ENCODE data around the gene GATA2.

The GATA2 gene

GRCh38 chr3:128496019-128496601, 3.1 kb upstream of the GATA2 start:
- 6 to 7% methylated on average over 32 of the region's 32 CpGs for WGBS, 2 experiments

DNA sequence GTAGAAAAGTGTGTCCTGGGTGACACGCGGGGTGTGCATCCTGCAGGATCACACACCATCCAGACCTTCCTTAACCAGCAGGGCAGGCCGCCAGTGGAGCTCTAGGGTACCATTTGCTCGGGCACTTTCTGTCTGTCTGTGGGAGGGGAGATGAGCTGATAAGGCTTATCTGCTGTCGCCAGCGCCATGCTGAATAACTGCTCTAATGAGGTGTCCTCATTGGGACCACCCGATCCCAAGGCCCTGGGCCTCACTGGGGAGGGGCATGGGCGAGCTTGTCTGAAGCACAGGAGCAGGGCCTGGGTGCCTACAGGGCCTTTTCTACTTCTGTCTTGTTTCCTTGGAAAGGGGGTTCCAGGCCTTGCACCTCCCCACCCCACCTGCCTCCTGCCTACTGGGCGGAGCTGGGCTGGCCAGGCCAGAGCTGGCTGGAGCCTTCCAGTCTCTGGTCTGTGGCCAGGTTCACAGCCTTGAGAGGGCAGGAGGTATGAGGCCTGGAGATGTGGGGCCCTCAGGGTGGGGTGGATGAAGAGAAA, 2.5 kb upstream of the GATA2 start:
- no peak overlapping the region for H3K27ac ChIP-seq (ENCODE audit: insufficient read depth, low read depth, low read length, poor library complexity, severe bottlenecking)
- no peak overlapping the region for H3K4me3 ChIP-seq (ENCODE audit: insufficient read depth, low read depth, low read length)

More at GRCh38 chr3:128496019-128496601, 3.1 kb upstream of the GATA2 start:
- H3K9me3 ChIP-seq (ENCODE audit: control insufficient read depth, low read length), result no peaks in the 10 kb centered on the region
- no peaks in the 10 kb centered on the region for H3K36me3 ChIP-seq (ENCODE audit: control insufficient read depth, insufficient read depth, low read length)
- H3K27me3 ChIP-seq (ENCODE audit: control insufficient read depth, insufficient read depth, low read length, poor library complexity, severe bottlenecking), result peaks cover 84% of the 10 kb centered on the region
- peaks cover 17% of the 10 kb centered on the region for H3K4me1 ChIP-seq (ENCODE audit: control insufficient read depth, insufficient read depth, low read length)
- no peak overlapping the region for H3K27ac ChIP-seq (ENCODE audit: insufficient read depth, low read depth, low read length, poor library complexity, severe bottlenecking)
- H3K4me3 ChIP-seq (ENCODE audit: insufficient read depth, low read depth, low read length), result no peak overlapping the region

GRCh38 chr3:128494367-128494650, 1.3 kb upstream of the GATA2 start:
- Histone ChIP-seq H3K4me3 (ENCODE audit: insufficient read depth, low read depth, low read length) (no peak overlapping the region), H3K27me3 (ENCODE audit: control insufficient read depth, insufficient read depth, low read length, poor library complexity, severe bottlenecking) (peaks cover 100% of the 10 kb centered on the region), H3K9me3 (ENCODE audit: control insufficient read depth, low read length) (no peaks in the 10 kb centered on the region), H3K4me1 (ENCODE audit: control insufficient read depth, insufficient read depth, low read length) (peaks cover 29% of the 10 kb centered on the region), H3K27ac (ENCODE audit: insufficient read depth, low read depth, low read length, poor library complexity, severe bottlenecking) (no peak overlapping the region), H3K36me3 (ENCODE audit: control insufficient read depth, insufficient read depth, low read length) (no peaks in the 10 kb centered on the region)
- WGBS, 2 experiments, result 78 to 82% methylated on average over 2 of the region's 2 CpGs

More for the DNA sequence above, 2.5 kb upstream of the GATA2 start:
- 67 to 75% methylated on average over 9 of the region's 9 CpGs for WGBS, 2 experiments
- Histone ChIP-seq H3K27me3 (ENCODE audit: control insufficient read depth, insufficient read depth, low read length, poor library complexity, severe bottlenecking) (peaks cover 90% of the 10 kb centered on the region), H3K4me1 (ENCODE audit: control insufficient read depth, insufficient read depth, low read length) (peaks cover 18% of the 10 kb centered on the region), H3K36me3 (ENCODE audit: control insufficient read depth, insufficient read depth, low read length) (no peaks in the 10 kb centered on the region), H3K9me3 (ENCODE audit: control insufficient read depth, low read length) (no peaks in the 10 kb centered on the region)

GRCh38 chr3:128493570-128494366, 767 bp upstream of the GATA2 start:
- Histone ChIP-seq H3K27me3 (ENCODE audit: control insufficient read depth, insufficient read depth, low read length, poor library complexity, severe bottlenecking) (peaks cover 100% of the 10 kb centered on the region), H3K27ac (ENCODE audit: insufficient read depth, low read depth, low read length, poor library complexity, severe bottlenecking) (no peak overlapping the region), H3K4me3 (ENCODE audit: insufficient read depth, low read depth, low read length) (no peak overlapping the region), H3K9me3 (ENCODE audit: control insufficient read depth, low read length) (no peaks in the 10 kb centered on the region), H3K4me1 (ENCODE audit: control insufficient read depth, insufficient read depth, low read length) (peaks cover 33% of the 10 kb centered on the region), H3K36me3 (ENCODE audit: control insufficient read depth, insufficient read depth, low read length) (no peaks in the 10 kb centered on the region)
- 4 to 8% methylated on average over 13 of the region's 13 CpGs for WGBS, 2 experiments

- H3K4me3 ChIP-seq (ENCODE audit: insufficient read depth, low read depth, low read length), result no peak overlapping the region
- peaks cover 100% of the 10 kb centered on the region for H3K27me3 ChIP-seq (ENCODE audit: control insufficient read depth, insufficient read depth, low read length, poor library complexity, severe bottlenecking)
- 1% methylated on average over 70 of the region's 70 CpGs for WGBS, 2 experiments
- H3K27ac ChIP-seq (ENCODE audit: insufficient read depth, low read depth, low read length, poor library complexity, severe bottlenecking), result no peak overlapping the region
- no peaks in the 10 kb centered on the region for H3K36me3 ChIP-seq (ENCODE audit: control insufficient read depth, insufficient read depth, low read length)
- H3K9me3 ChIP-seq (ENCODE audit: control insufficient read depth, low read length), result no peaks in the 10 kb centered on the region
- peaks cover 40% of the 10 kb centered on the region for H3K4me1 ChIP-seq (ENCODE audit: control insufficient read depth, insufficient read depth, low read length)
Observed at GRCh38 chr3:128491941-128492670, 895 bp downstream of the GATA2 start.

- Histone ChIP-seq H3K9me3 (ENCODE audit: control insufficient read depth, low read length) (no peaks in the 10 kb centered on the region), H3K27me3 (ENCODE audit: control insufficient read depth, insufficient read depth, low read length, poor library complexity, severe bottlenecking) (peaks cover 100% of the 10 kb centered on the region), H3K36me3 (ENCODE audit: control insufficient read depth, insufficient read depth, low read length) (no peaks in the 10 kb centered on the region), H3K4me3 (ENCODE audit: insufficient read depth, low read depth, low read length) (no peak overlapping the region), H3K27ac (ENCODE audit: insufficient read depth, low read depth, low read length, poor library complexity, severe bottlenecking) (no peak overlapping the region), H3K4me1 (ENCODE audit: control insufficient read depth, insufficient read depth, low read length) (peaks cover 40% of the 10 kb centered on the region)
- 1% methylated on average over 19 of the region's 19 CpGs for WGBS, 2 experiments
Observed at GRCh38 chr3:128491691-128491940, 1.4 kb downstream of the GATA2 start.

GRCh38 chr3:128490915-128491690, 1.9 kb downstream of the GATA2 start:
- Histone ChIP-seq H3K27me3 (ENCODE audit: control insufficient read depth, insufficient read depth, low read length, poor library complexity, severe bottlenecking) (peaks cover 100% of the 10 kb centered on the region), H3K36me3 (ENCODE audit: control insufficient read depth, insufficient read depth, low read length) (no peaks in the 10 kb centered on the region), H3K27ac (ENCODE audit: insufficient read depth, low read depth, low read length, poor library complexity, severe bottlenecking) (no peak overlapping the region), H3K4me3 (ENCODE audit: insufficient read depth, low read depth, low read length) (no peak overlapping the region), H3K9me3 (ENCODE audit: control insufficient read depth, low read length) (no peaks in the 10 kb centered on the region), H3K4me1 (ENCODE audit: control insufficient read depth, insufficient read depth, low read length) (peaks cover 43% of the 10 kb centered on the region)
- WGBS, 2 experiments, result 3% methylated on average over 21 to 23 of the region's 23 CpGs

DNA sequence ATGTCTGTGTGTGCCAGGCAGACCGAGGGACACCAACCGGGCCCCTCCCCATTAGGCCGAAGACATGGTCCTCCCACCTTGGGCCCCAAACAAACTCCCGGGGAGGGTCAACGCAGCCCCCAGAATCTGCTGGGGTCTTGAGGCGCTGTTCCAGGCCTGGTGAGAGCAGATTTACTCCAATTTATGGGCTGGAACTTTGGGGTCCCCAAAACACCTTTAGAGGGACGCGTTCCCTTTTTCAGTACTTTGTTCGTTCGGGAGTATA, 2.4 kb downstream of the GATA2 start:
- Histone ChIP-seq H3K4me1 (ENCODE audit: control insufficient read depth, insufficient read depth, low read length) (peaks cover 46% of the 10 kb centered on the region), H3K36me3 (ENCODE audit: control insufficient read depth, insufficient read depth, low read length) (no peaks in the 10 kb centered on the region), H3K9me3 (ENCODE audit: control insufficient read depth, low read length) (no peaks in the 10 kb centered on the region), H3K4me3 (ENCODE audit: insufficient read depth, low read depth, low read length) (no peak overlapping the region), H3K27me3 (ENCODE audit: control insufficient read depth, insufficient read depth, low read length, poor library complexity, severe bottlenecking) (peaks cover 100% of the 10 kb centered on the region), H3K27ac (ENCODE audit: insufficient read depth, low read depth, low read length, poor library complexity, severe bottlenecking) (no peak overlapping the region)
- 5 to 6% methylated on average over 10 of the region's 10 CpGs for WGBS, 2 experiments

DNA sequence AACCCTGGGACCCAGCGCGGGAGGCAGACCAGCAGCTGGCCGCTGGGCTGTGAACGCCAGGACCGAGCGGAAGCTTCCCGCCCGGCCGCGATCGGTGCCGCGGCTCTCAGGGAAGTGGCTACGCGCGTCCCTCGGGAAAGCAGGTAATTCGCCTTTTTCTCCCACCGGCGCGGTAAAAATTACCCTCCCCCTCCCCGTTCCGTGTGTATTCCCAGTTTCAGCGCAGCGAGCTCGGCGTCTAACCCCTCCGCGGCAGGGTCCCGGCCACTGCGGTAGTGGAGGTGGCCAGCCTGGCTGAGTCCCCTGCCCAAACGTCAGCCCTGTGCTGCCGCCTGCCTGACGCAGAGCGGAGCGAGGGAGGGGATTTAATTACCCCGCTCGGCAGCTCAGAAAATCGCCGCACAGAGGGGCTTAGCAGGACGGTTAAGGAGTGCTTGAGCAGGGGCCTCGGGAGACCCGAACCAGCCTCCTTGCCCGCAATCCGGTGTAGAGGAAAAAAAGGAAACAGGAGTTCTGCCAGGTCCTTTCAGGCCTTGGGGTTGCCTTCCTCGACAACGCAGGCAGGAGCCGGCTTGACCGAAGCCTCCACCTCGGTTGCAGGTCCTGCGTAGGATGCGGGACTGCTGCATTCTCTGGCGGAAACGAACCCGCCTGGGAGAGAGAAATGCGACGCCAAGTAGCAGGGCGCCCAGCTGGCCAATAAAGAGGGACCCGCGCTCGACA, 2.9 kb downstream of the GATA2 start:
- peaks cover 46% of the 10 kb centered on the region for H3K4me1 ChIP-seq (ENCODE audit: control insufficient read depth, insufficient read depth, low read length)
- H3K27ac ChIP-seq (ENCODE audit: insufficient read depth, low read depth, low read length, poor library complexity, severe bottlenecking), result no peak overlapping the region
- peaks cover 100% of the 10 kb centered on the region for H3K27me3 ChIP-seq (ENCODE audit: control insufficient read depth, insufficient read depth, low read length, poor library complexity, severe bottlenecking)
- peak overlapping the region; percentile 24 for H3K4me3 ChIP-seq (ENCODE audit: insufficient read depth, low read depth, low read length)
- H3K9me3 ChIP-seq (ENCODE audit: control insufficient read depth, low read length), result no peaks in the 10 kb centered on the region
- WGBS, 2 experiments, result 1% methylated on average over 61 of the region's 61 CpGs
- H3K36me3 ChIP-seq (ENCODE audit: control insufficient read depth, insufficient read depth, low read length), result no peaks in the 10 kb centered on the region

DNA sequence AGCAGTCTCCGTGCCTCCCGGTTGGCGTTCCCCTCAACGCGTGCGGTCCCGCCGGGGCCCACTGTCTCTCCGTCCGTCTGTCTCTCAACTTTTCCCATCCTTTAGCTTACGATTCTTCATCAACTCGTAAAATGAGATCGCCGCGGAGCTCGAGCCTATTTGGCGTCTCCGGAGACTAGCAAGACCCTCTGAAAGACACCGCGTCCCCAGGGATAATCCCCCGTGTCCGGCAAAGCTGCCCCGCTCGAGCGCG, 3.4 kb downstream of the GATA2 start:
- WGBS, 2 experiments, result 1% methylated on average over 26 of the region's 26 CpGs
- Histone ChIP-seq H3K27ac (ENCODE audit: insufficient read depth, low read depth, low read length, poor library complexity, severe bottlenecking) (no peak overlapping the region), H3K9me3 (ENCODE audit: control insufficient read depth, low read length) (no peaks in the 10 kb centered on the region), H3K4me1 (ENCODE audit: control insufficient read depth, insufficient read depth, low read length) (peaks cover 49% of the 10 kb centered on the region), H3K27me3 (ENCODE audit: control insufficient read depth, insufficient read depth, low read length, poor library complexity, severe bottlenecking) (peaks cover 100% of the 10 kb centered on the region), H3K4me3 (ENCODE audit: insufficient read depth, low read depth, low read length) (peak overlapping the region; percentile 24), H3K36me3 (ENCODE audit: control insufficient read depth, insufficient read depth, low read length) (no peaks in the 10 kb centered on the region)

Measured in ectodermal cell (in vitro differentiated cells).